Smooth muscle cell (in vitro differentiated cells): Measurements from ENCODE around the gene CACNG3. TPM values are rescaled to one million over a fixed set of nuclear protein-coding genes. Genes with fewer than 3 reads are reported as not detected.
A peak's percentile ranks its signal among the peaks of the same experiment; 100 is the strongest.

ENCODE experiments used
- DNase-seq: peaks from one replicate; lab custom pipeline; 2025; ENCODE audit not compliant: unreplicated experiment; lab: John Stamatoyannopoulos, UW
- H2AFZ ChIP-seq: fragments of 200-600 bp; sonication (generic); 2 replicates; pipeline ENCODE4 v1.6.0; 2016; ENCODE audit warnings: antibody characterized with exemption, low read depth, mild to moderate bottlenecking
- H3F3A ChIP-seq: fragments of 200-600 bp; sonication (generic); 2 replicates; pipeline ENCODE4 v1.6.0; 2017; ENCODE audit warnings: antibody characterized with exemption, low read depth
- H3K27ac ChIP-seq: fragments of 200-600 bp; sonication (generic); 2 replicates; pipeline ENCODE4 v1.5.1; 2016; ENCODE audit warnings: low read depth, mild to moderate bottlenecking
- H3K27me3 ChIP-seq: fragments of 200-600 bp; sonication (generic); 2 replicates; pipeline ENCODE4 v1.6.1; 2016; ENCODE audit warnings: low read depth, mild to moderate bottlenecking
- H3K36me3 ChIP-seq: fragments of 200-600 bp; sonication (generic); 2 replicates; pipeline ENCODE4 v1.5.1; 2016; ENCODE audit warnings: low read depth
- H3K4me1 ChIP-seq: fragments of 200-600 bp; sonication (generic); 2 replicates; pipeline ENCODE4 v1.5.1; 2016; ENCODE audit warnings: low read depth
- H3K4me2 ChIP-seq: fragments of 200-600 bp; sonication (generic); 2 replicates; pipeline ENCODE4 v1.6.0; 2016; ENCODE audit warnings: mild to moderate bottlenecking
- H3K4me3 ChIP-seq: fragments of 200-600 bp; sonication (generic); 2 replicates; pipeline ENCODE4 v1.5.1; 2016; ENCODE audit warnings: mild to moderate bottlenecking
- H3K79me2 ChIP-seq: fragments of 200-600 bp; sonication (generic); 2 replicates; pipeline ENCODE4 v1.6.0; 2016; ENCODE audit warnings: low read depth, mild to moderate bottlenecking
- H3K9ac ChIP-seq: fragments of 200-600 bp; sonication (generic); 2 replicates; pipeline ENCODE4 v1.6.0; 2016; ENCODE audit warnings: low read depth
- H3K9me3 ChIP-seq: fragments of 200-600 bp; sonication (generic); replicated peaks from 2 replicates; pipeline ENCODE4 v1.5.1; 2016; ENCODE audit warnings: low read depth
- H4K20me1 ChIP-seq: fragments of 200-600 bp; sonication (generic); 2 replicates; pipeline ENCODE4 v1.6.0; 2016; ENCODE audit warnings: low read depth
- WGBS: methylation state at CpG from one replicate; pipeline ENCODE4 v1.1.7; 2016; ENCODE audit warnings: low lambda C conversion rate; 5-methylcytosine and 5-hydroxymethylcytosine counted together
- polyA plus RNA-seq: library from polyadenylated mRNA; unstranded; fragments of >200 nt; fragmentation: Nextera tagmentation; extraction: Ambion mirVana; gene quantifications from 2 replicates; pipeline ENCODE4 v1.2.1, GENCODE V29; 2016
- total RNA-seq: library from RNA; depleted of rRNA; stranded (reverse); fragments of >200 nt; gene quantifications from 2 replicates; pipeline ENCODE4 v1.2.3, GENCODE V29; 2014
- TF ChIP-seq, protein P1 (sequence below): fragments of 200-600 bp; sonication (generic); IDR thresholded peaks from 2 replicates; pipeline ENCODE4 v1.5.1; 2017; ENCODE audit warnings: borderline replicate concordance, mild to moderate bottlenecking, antibody characterized with exemption; ENCODE audit not compliant: insufficient read depth, poor library complexity, severe bottlenecking

Gene CACNG3
- total and polyA plus RNA-seq, 2 experiments from 2014 or later, result not detected

DNA sequence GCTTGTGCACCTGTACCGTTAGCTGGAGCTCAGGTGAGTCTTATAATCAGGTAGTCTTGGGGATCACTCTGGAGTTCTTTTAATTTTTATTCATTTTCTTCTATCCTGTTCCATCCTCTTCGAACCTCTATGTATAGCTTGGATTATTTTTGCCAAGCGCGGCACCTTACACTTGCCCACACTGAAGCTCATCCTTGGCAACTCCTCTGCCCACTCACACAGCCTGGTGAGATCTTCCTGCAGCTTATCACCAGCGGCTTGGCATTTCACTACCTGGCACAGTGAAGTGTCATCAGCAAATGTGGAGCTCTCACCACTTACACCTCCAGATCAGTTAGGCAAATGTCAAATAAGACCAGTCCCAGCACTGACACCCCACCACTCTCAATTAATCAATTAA, 116.7 kb downstream of the CACNG3 start:
- TF ChIP-seq, protein P1, sequence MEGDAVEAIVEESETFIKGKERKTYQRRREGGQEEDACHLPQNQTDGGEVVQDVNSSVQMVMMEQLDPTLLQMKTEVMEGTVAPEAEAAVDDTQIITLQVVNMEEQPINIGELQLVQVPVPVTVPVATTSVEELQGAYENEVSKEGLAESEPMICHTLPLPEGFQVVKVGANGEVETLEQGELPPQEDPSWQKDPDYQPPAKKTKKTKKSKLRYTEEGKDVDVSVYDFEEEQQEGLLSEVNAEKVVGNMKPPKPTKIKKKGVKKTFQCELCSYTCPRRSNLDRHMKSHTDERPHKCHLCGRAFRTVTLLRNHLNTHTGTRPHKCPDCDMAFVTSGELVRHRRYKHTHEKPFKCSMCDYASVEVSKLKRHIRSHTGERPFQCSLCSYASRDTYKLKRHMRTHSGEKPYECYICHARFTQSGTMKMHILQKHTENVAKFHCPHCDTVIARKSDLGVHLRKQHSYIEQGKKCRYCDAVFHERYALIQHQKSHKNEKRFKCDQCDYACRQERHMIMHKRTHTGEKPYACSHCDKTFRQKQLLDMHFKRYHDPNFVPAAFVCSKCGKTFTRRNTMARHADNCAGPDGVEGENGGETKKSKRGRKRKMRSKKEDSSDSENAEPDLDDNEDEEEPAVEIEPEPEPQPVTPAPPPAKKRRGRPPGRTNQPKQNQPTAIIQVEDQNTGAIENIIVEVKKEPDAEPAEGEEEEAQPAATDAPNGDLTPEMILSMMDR, result no peak
- no peak overlapping the region for H3K4me3 ChIP-seq
- H3K27me3 ChIP-seq, result no peaks in the 10 kb centered on the region
- H3F3A ChIP-seq, result no peaks in the 10 kb centered on the region
- no peaks in the 10 kb centered on the region for H3K36me3 ChIP-seq
- H3K4me2 ChIP-seq, result no peak overlapping the region
- DNase-seq, result no peak
- H2AFZ ChIP-seq, result no peak overlapping the region
- no peaks in the 10 kb centered on the region for H3K9me3 ChIP-seq
- WGBS, result 97% methylated on average over 5 of the region's 5 CpGs
- no peaks in the 10 kb centered on the region for H4K20me1 ChIP-seq
- H3K79me2 ChIP-seq, result no peaks in the 10 kb centered on the region
- no peaks in the 10 kb centered on the region for H3K4me1 ChIP-seq
- no peak overlapping the region for H3K27ac ChIP-seq
- H3K9ac ChIP-seq, result no peak overlapping the region

DNA sequence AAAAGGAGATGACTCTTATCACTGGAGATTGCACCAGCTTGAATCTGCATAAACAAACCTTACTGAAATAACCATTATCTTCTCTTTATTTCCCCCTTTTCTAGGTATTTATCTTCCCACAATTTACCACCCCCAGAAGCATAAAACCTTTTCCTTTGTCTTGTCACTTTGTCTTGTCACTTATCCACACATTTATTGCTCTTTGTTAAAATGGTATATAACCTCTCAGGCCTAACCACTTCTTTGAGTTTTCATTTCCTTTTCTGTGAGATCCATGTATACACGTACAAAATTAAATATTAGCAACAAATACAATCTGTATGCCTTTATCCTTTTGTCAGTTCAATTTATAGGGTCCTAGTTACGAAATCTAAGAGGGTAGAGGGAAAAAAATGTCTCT, 122.9 kb downstream of the CACNG3 start:
- H3K79me2 ChIP-seq, result no peaks in the 10 kb centered on the region
- H4K20me1 ChIP-seq, result no peaks in the 10 kb centered on the region
- H3K27me3 ChIP-seq, result no peaks in the 10 kb centered on the region
- H2AFZ ChIP-seq, result no peak overlapping the region
- no peaks in the 10 kb centered on the region for H3K36me3 ChIP-seq
- no peaks in the 10 kb centered on the region for H3K9me3 ChIP-seq
- 42% methylated on average over 2 of the region's 2 CpGs for WGBS
- H3K27ac ChIP-seq, result no peak overlapping the region
- peaks cover 11% of the 10 kb centered on the region for H3K4me1 ChIP-seq
- TF ChIP-seq, protein P1, result no peak
- H3F3A ChIP-seq, result no peaks in the 10 kb centered on the region
- H3K9ac ChIP-seq, result no peak overlapping the region
- no peak for DNase-seq
- H3K4me3 ChIP-seq, result no peak overlapping the region
- no peak overlapping the region for H3K4me2 ChIP-seq

DNA sequence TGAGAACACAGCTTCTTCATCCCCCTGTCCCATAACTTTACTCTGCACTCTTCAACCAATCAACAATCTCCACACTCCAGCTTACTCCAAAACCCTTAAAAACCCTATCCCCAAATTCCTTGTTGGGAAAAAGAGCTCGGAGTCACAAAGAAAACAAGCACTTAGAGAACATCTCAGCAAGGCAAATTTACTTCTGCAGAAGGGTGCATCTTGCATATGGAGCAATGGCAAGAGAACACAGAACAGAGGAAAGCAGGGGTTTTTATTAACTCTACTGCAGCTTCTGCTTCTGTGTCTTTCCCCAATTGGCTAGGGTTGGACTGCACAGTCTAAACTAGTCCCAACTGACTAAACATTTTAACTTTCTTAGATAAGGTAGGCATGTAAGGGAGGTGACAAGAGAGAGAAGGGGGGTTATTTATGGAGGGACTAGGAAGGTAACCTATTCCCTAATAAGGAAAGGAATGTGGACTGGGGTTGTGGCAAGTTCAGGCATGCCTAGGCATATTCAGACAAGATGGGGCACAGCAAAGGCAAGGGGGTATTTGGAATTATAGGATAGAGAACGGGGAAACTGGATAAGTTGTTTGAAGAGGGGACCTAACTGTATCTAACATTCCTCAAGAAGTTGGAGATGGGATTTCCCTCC, 125.5 kb downstream of the CACNG3 start:
- no peak for DNase-seq
- WGBS, result 62% methylated on average over 2 of the region's 2 CpGs
- TF ChIP-seq, protein P1, result no peak
- Histone ChIP-seq H3K4me2 (no peak overlapping the region), H3K27ac (no peak overlapping the region), H3K79me2 (no peaks in the 10 kb centered on the region), H3K27me3 (no peaks in the 10 kb centered on the region), H3K9me3 (no peaks in the 10 kb centered on the region), H2AFZ (peak overlapping the region; percentile 45), H3K4me1 (peaks cover 11% of the 10 kb centered on the region), H3F3A (no peaks in the 10 kb centered on the region), H3K9ac (no peak overlapping the region), H3K4me3 (no peak overlapping the region), H3K36me3 (no peaks in the 10 kb centered on the region), H4K20me1 (no peaks in the 10 kb centered on the region)
